Renal pelvis (tissue), 4 donors: ENCODE data around the gene TMEM184B. TPM values are rescaled to one million over a fixed set of nuclear protein-coding genes. Genes with fewer than 3 reads are reported as not detected.

Experiments
- DNase-seq: peaks from one replicate; pipeline ENCODE4 v3.0.0-alpha.2; 2013
- polyA plus RNA-seq, 3 donors: library from polyadenylated mRNA; unstranded; fragments of 120-200 nt; gene quantifications; one replicate each; pipeline ENCODE4 v1.2.1, GENCODE V29; 2013; ENCODE audit not compliant: insufficient read length in 3 of 3

The TMEM184B gene
- polyA plus RNA-seq, 3 donors, result 43.5 to 52.0 (median 45.4) TPM

DNA sequence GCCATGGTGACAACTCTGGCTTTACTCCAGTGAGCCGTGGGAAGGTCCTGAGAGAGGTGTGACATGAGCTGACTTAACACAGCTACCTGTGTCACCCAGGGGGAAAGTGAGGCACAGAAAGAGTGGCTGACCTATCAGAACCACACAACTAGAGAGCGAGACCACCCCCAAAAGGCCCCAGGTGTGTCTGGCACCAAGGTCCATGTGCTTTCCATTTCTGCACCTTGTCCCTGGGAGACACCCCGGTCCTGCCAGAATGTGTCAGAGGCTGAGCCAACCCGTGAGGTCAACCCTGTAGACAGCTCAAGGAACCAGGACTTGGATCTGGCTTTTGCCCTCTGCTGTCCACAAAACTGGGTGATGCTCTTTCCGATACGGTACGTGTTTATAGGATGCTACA, 61.3 kb downstream of the TMEM184B start:
- no peak for DNase-seq

DNA sequence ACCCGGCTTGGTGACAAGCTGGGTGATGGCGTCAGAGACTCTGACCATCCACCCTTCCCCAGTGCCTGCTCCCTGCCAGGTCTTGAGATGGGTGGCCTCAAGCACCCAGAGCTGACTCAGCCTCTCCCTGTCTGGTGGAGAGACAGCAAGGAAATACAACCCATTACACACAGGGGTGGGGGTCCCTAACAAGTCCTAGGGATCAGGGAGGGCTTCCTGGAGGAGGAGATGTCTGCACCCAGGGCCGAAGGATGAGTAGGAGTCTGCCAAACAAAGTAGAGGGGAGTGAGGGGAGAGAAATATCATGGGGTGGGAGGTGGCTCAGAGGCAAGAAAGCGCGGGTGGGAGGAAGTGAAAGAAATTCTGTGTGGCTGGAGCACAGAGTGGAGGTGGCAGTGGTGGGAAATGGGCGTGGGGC, 64.2 kb downstream of the TMEM184B start:
- DNase-seq, result no peak

DNA sequence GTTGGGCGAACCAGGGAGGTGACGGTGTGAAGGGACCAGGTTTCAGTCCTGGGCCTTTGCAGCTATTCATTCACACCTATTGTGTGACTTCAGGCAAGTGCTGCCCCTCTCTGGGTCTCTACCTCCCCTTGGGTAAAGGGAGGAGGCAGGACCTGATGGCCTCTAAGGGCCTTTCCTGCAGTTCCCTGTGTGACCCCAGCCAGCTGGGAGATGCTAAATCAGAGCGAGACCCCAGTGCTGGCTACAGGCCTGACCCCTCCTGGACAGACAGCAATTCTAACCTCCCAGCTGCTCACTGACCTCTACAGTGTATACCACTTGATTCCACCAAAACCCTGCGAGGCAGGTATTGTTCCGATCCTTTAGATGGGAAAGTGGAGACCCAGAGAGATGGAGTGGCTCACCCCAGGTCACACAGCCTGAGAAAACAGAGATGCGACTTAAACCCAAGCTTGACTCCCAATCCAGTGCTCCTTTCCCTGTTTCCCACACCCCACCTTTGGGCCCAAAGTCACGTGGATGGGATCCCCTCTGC, 64.8 kb downstream of the TMEM184B start:
- DNase-seq, result no peak

DNA sequence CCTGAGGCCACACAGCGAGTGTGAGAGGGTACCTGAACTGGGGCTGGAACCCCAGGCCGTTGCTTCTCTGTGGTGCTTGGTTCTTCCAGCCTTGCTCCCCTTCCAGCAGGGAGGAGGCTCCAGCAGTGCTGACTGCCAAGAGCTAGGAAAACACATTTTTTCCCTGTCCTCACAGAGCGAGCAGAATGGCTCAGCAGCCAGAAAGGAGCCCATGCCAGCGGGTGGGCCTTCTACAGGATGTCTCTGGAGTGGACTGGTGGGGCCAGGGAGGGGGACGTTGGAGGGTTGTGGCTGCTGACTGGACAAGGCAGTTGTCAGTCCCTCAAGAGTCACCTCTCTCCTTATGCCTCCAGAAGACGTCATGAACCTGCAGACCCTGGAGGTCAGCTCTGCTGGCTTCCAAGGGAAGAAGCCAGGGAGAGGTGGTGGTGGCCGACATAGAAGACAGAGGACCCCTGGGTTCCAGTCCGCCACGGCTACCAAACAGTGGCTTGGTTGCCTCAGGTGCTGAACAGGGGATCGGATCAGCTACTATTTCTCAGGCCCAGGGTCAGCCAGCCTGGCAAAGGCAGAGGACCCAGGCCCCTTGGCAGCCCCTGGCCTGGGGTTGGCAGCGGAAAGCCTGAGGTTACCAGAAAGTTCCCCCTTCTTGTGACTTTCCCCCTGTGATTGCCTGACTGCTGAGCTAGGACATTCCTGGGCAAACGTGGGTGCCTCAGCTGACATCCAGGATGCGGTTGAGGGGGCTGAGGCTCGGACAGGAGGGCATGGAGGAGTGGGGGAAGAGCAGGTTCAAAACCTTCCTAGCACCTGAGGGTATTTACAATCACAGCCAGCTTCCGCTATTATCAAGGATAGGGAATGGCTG, 67.3 kb downstream of the TMEM184B start:
- DNase-seq, result no peak

DNA sequence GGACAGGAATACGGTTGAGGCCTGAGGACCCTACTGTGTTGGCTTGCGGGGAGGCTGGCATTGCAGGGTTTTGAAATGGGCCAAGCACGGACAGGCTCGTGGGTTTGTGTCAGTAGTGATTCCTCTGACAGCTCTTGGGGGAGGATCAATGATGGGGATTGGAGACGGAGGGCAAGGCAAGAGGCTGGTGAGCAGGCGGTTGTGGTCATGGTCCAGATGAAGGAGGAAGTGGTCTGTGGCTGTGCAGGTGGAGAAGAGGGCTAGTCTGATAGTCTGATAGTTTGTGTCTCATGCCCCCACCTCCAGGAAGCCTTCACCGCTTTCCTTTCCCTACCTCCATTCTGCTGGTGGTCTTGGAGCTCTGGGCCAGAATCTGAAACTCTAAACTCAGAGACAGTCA, 68.0 kb downstream of the TMEM184B start:
- DNase-seq, result no peak

DNA sequence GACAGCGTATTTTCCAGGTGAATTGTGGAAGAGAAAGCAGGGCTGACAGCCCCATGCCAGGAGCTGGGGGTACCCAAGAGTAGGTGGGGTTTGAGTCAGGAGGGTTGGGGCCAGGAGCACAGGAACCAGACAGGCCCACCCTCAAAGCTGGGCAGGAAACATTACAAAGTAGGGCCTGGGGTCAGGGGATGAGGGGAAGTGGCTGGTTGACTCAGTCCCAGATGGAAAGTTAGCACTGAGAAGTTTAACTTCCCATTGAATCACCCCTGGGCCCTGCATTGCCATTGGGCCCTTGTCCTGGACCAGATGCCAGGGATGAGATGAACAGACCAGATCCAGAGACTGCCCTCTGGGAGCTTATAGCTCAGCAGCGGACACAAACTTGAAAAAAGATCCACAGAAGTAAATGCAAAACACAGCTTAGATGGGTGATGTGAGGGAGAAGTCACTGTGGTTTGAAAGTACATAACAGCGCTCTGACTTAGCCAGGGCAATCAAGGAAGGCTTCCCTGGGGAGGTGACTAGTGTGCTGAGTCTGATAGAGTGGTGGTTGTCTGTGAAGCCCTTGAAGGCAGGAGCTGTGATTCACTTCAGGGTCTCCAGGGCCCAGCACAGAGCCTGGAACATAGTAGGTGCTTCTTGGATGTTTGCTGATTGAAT, 68.8 kb downstream of the TMEM184B start:
- DNase-seq, result no peak

DNA sequence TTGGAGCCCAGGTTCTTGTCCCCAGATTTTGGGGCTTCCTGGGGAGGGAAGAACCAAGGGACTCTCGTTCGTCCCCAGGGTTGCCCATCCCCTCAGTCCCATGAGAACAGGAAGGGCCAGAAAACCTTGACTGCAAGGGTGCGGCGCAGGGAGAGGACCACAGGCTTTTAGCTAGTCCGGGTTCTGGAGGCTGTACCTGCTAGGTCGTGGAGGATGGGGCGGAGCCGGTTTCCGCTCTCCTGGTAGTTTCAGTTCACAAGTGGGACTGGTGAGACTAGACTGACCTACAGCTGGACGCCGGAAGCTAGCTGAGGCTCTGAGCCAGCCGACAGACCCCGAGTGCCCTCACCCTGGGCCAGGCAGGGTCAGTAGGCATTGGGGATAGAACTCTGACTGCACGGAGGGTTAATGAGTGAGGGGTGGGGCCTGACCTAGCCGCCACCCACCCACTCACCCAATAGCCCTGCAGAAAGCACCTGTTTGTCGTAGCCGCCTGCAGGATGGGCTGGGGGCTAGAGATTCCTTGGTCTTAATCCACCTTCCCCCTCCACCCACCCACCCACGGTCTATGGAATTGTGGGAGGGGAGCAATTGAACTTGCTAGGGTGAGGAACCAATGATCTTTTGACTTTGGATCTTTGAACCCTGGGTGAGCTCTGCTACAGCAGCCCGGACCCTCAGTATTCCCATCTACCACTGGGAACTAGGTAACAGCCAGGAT, 69.6 kb downstream of the TMEM184B start:
- DNase-seq, result no peak

DNA sequence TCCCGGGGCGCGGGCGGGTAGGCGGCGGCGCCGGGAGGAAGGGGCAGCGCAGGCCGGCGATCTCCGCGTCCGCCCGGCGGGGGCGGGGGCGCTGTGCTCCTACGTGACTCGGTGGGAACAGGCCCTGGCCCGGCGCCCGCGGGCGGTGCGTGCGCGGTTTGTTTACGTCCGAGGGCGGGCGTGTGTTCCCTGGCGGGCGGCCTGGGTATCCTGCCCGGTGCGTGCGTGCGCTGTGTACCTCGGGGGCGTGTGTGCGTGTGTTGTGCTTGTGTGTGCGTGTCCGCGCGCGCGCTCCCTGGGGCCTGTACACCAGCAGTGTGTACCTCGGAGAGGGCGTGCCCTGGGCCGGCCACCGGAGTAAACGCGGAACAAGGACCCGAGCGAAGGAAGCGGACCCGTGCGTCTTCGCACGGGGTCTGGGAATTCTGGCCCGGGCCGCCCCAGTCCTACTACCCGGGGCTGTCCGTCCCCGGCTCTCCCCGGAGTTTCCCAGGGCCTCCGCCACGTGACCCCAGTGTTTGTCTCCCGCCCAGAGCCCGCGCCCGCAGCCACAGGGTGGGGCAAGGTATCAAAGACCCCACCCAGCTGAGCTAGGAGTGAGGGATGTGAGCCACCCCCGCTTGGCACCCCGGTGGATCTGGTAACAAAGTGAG, 70.2 kb downstream of the TMEM184B start:
- peak; percentile 72 for DNase-seq

DNA sequence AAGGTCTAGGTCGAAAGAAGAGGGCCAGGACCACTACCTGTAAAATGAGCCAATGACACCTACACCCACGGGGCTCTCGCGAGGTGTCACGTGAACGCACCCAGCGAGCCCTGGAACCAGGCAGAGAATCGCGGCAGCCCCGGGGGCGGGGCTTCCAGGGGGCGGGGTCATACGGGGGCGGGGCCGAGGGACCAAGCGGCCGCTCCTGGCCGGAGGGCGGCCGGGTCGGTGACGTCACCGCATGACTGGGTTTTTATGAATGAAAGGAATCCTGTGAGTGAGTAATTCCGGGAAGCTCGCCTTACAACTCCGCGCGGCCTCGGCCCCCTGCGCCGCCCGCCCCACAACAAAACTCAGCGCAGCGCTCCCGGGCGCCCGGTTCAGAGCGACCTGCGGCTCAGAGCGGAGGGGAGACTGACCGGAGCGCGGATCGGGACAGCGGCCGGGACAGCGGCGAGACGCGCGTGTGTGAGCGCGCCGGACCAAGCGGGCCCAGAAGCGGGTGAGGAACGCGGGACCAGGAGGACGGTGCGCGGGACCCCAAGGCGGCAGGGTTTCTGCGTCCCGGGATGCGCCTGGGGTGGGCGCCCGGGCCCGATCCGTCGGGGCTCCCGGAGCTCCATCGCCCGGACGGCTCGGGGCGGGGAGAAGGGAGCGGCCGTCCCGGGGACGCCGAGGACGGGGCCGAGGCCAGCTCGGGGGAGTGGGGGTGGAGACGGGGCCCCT, 70.9 kb downstream of the TMEM184B start, which contains the start of gene MAFF:
Gene MAFF, plus strand, starts transcription at position 284 of the 726 bp plus-strand sequence. CDS start 11,860 bp downstream, outside the sequence.
- DNase-seq, result peak; percentile 96

DNA sequence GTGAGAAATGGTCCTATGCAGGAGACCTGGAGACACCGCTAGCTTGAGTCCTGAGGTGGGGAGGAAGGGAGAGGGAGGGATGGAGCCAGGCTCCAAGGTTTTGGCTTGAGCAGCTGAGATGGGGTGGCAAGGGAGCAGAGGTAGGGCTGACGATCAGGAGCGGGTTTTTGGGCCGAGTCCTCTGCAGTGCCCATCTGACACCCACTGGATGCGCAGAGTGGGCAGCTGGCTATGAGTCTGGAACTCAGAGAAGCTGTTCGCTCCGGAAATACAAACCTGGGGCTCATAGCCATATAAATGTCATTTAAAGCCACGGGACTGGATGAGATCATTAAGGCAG, 71.5 kb downstream of the TMEM184B start:
- DNase-seq, result no peak

DNA sequence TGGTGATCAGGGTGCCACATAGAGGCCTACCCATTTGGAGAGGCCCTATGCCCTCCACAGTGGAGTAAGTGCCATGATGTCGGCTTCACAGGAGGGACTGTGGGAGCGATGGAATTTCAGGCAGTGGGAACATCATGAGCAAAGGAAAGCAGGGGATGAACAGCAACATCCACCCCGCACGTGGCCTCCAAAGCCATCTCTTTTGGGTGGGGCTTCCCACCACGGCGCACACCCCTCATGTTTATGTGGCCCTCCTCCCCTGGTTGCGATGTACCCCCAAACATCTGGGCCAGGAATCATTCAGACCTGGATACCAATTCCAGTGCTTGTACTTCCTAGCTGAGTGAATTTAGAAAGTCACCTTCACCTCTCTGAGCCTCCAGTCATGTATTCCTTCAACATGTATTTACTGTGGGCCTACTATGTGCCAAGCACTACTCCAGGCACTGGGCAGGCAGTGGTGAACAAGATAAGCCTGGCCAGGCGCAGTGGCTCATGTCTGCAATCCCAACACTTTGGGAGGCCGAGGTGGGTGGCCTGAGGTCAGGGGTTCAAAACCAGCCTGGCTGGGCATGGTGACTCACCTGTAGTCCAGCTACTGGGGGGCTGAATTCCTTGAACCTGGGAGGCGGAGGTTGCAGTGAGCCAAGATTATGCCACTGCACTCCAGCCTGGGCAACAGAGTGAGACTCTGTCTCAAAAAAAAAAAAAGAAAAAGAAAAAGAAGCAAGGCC, 72.8 kb downstream of the TMEM184B start:
- DNase-seq, result no peak

DNA sequence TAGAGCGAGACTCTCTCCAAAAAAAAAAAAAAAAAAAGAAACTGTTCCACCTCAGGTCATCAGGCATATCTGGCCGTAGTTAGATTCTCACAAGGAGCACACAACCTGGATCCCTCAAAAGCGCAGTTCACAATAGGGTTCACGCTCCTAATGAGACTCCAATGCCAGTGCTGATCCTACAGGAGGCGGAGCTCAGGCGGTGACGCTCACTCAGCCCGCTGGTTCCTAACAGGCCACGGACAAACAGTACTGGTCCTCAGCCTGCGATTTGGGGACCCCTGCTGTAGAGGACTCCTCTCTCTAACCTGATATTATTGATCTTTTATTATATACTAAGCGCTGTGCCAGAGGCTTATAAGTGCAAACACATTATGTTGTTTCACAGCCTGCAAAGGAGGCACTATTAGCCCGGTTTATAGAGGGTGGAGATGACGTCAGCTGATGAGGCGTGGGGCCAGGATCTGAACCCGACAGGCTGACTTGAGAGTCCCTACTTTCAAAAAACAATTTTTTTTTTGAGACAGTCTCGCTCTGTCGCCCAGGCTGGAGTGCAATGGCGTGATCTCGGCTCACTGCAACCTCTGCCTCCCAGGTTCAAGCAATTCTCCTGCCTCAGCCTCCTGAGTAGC, 75.9 kb downstream of the TMEM184B start:
- DNase-seq, result no peak

DNA sequence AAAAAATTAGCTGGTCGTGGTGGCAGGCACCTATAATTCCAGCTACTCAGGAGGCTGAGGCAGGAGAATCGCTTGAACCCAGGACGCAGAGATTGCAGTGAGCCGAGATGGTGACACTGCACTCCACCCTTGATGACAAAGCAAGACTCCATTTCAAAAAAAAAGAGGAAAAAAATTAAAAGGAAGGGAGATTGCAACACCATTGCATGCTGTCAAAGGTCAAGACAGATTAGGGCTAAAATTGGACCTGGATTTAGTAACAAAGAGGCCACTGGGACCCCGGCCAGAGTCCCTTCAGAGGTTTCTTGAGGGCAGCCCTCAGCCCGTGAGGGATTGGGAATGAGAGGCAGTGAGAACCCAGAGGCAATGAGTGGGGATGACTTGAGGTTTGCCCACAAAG, 79.2 kb downstream of the TMEM184B start:
- no peak for DNase-seq

DNA sequence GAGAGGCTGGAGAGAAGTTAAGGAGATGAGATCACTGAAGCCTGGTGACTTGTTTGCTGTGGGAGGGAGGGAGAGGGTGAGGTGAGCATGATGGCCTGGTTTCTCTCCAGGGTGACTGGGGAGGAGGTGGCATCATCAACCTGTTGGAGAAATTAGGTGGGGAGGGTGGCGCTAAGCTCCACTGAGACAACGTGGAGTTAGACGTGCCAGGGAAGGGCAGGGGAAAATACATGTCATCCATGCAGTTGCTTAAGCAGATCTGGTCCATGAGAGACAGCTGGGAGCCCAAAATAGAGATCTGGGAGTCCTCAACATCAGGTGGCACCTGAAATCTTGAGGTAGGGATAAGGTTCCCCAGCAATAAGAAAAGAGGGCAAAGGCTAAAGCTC, 80.3 kb downstream of the TMEM184B start:
- no peak for DNase-seq

DNA sequence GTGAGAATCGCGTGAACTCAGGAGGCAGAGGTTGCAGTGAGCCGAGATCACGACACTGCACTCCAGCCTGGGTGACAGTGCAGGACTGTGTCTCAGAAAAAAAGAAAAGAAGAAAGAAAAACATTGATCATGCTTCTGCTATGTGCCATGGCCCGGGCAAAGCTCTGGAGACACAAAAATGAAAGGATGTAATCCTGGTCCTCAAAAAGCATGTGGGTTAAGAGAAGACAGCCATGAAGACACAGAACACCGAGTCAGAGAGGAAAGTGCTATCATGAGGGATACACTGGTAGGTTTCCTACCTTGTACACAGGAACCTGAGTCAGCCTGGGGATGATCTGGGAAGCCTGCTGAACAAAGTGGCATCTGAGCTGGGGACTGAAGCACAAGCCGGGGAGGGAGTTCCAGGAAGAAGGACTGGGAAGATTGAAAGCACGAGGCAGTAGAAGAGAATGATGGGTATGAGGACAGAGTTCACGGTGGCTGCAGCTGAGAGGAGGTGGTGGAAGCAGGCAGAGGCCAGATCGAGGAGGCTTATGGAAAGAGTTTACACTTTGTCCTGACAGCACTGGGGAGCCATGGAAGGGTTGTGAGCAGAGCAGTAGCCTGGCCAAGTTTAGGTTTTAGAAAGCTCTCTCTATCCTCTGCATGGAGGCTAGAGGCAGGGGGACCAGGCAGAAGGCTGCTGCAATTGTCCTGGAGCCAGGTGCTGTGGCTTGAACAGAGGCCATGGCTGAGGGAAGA, 80.9 kb downstream of the TMEM184B start:
- no peak for DNase-seq

DNA sequence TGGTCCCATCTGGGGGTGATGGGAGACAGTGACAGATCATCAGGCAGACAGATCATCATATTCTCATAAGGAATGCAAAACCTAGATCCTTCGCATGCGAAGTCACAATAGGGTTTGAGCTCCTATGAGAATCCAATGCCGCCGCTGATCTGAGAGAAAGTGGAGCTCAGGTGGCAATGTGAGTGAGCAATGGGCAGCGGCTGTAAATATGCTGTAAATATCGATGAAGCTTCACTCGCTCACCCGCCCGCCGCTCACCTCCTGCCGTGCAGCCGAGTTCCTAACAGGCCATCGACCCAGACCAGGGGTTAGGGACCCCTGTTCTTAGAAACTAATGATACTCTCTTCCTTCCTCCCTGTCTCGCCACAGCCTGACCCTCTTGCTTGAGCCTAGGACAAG, 81.8 kb downstream of the TMEM184B start:
- DNase-seq, result no peak

DNA sequence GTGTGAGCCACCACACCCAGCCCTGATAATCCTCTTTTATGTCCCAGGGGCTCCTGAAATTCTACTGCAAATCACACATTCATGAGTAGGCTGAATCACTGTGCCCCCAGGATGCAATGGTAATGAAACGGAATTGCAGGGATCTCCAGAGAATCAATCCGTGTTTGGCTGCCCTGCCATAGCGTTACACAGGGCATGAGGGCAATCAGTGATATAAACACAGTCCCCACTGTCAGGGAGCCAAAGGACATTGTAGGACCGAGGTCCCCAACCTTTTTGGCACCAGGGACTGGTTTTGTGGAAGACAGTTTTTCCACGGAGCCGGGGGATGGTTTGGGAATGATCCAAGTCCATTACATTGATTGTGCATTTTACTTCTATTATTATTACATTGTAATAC, 82.2 kb downstream of the TMEM184B start:
- no peak for DNase-seq

DNA sequence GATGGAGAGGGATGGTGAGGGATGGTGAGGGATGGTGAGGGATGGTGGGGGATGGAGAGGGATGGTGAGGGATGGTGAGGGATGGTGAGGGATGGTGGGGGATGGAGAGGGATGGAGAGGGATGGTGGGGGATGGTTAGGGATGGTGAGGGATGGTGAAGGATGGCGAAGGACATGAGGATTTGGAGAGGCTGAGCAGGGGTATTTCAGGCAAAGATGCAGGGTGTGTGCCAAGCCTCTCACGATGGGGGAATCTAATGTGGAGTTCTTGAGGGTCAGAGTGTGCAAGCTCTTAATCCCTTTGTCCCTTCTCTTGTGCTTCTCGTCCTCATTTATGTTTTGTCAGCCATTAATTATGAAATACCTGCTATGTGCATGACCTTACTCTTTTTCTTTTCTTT, 83.7 kb downstream of the TMEM184B start:
- no peak for DNase-seq
